ENCODE measurements around the gene MYLK. TPM values are rescaled to one million over a fixed set of nuclear protein-coding genes. Genes with fewer than 3 reads are reported as not detected.
A peak's percentile ranks its signal among the peaks of the same experiment; 100 is the strongest.

Gene MYLK
- total and polyA plus RNA-seq, 4 donors, result 17.1 to 158 (median 41.9) TPM

DNA sequence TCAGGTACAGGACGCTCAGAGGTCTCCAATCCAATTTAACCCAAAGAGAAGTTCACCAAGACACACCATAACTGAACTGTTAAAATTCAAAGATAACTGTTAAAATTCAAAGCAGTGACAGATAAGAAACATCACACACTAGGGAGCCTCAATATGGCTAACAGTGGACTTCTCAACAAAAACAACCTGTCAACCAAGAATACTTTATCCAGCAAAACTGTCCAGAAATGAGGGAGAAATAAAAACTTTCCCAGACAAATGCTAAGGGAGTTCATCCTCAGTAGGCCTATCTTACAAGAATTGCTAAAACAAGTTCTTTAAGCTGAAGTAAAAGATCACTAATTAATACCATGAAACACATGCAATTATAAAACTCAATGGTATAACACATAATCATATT lies 36.3 kb upstream of the MYLK start:
- Histone ChIP-seq H3K4me1 (ENCODE audit: control insufficient read depth in 4 of 4, insufficient read depth in 4 of 4, low read length in 3 of 4) (peaks cover 0 to 12% (median 1%) of the 10 kb centered on the region in 4 donors), H3K4me3 (ENCODE audit: low read depth in 1 of 3, low read length in 3 of 3) (no peak overlapping the region), H3K36me3 (ENCODE audit: control insufficient read depth in 4 of 4, insufficient read depth in 3 of 4, low read depth in 1 of 4, low read length in 3 of 4) (peaks cover 0 to 6% (median 4%) of the 10 kb centered on the region in 4 donors), H3K27me3 (ENCODE audit: control insufficient read depth in 4 of 4, insufficient read depth in 4 of 4, low read length in 3 of 4) (no peaks in the 10 kb centered on the region), H3K9ac (ENCODE audit: low read depth in 1 of 2, low read length in 2 of 2) (no peak overlapping the region), H3K27ac (ENCODE audit: low read depth in 1 of 2, low read length in 2 of 2) (no peak overlapping the region), H3K9me3 (ENCODE audit: control insufficient read depth in 4 of 4, low read length in 3 of 4) (peaks cover 0 to 7% (median 3%) of the 10 kb centered on the region in 4 donors)
- DNase-seq (ENCODE audit: low spot score), result no peak
- TF ChIP-seq GABPA (IDR thresholded peaks at IDR 0.05 in 1 of 2, conservative IDR thresholded peaks at IDR 0.05 in 1 of 2), result no peak
- no peak for TF ChIP-seq FOXA1 (IDR thresholded peaks at IDR 0.05)
- TF ChIP-seq SP1 (IDR thresholded peaks at IDR 0.05), result no peak
- no peak for TF ChIP-seq ATF3 (IDR thresholded peaks at IDR 0.05)
- TF ChIP-seq HNF4A (conservative IDR thresholded peaks at IDR 0.05), result no peak
- TF ChIP-seq, protein P1, sequence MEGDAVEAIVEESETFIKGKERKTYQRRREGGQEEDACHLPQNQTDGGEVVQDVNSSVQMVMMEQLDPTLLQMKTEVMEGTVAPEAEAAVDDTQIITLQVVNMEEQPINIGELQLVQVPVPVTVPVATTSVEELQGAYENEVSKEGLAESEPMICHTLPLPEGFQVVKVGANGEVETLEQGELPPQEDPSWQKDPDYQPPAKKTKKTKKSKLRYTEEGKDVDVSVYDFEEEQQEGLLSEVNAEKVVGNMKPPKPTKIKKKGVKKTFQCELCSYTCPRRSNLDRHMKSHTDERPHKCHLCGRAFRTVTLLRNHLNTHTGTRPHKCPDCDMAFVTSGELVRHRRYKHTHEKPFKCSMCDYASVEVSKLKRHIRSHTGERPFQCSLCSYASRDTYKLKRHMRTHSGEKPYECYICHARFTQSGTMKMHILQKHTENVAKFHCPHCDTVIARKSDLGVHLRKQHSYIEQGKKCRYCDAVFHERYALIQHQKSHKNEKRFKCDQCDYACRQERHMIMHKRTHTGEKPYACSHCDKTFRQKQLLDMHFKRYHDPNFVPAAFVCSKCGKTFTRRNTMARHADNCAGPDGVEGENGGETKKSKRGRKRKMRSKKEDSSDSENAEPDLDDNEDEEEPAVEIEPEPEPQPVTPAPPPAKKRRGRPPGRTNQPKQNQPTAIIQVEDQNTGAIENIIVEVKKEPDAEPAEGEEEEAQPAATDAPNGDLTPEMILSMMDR (IDR thresholded peaks at IDR 0.05; ENCODE audit: low read depth, low read length, missing input control), result no peak
- no peak for TF ChIP-seq JUND (IDR thresholded peaks at IDR 0.05)
- TF ChIP-seq HNF4G (IDR thresholded peaks at IDR 0.05), result no peak
- TF ChIP-seq FOXA2 (IDR thresholded peaks at IDR 0.05), result no peak
- TF ChIP-seq REST (IDR thresholded peaks at IDR 0.05), result no peak
- no peak for TF ChIP-seq RAD21 (IDR thresholded peaks at IDR 0.05)
- no peak for TF ChIP-seq RXRA (IDR thresholded peaks at IDR 0.05)
- TF ChIP-seq TAF1 (conservative IDR thresholded peaks at IDR 0.05), result no peak
- 98% methylated on average over 1 of the region's 1 CpG for WGBS

DNA sequence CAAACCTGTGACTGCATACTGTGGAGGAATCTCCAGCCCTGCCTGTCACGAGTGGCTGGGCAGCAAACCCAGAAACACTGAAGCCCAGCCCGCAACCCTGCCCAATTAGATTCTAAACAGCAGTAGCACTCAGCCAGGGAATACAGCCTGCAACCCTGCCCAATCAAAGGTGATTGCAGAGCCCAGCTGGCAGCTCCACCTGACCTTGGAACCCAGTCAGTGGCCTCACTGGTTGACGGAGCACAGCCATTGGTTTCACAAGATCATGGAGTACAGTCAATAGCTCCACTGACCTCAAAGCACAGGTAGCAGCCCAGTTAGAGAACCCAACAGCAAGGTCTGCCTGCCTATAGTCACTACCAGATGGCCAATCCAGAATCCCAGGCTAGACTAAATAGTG lies 35.2 kb upstream of the MYLK start:
- no peak overlapping the region for H3K9ac ChIP-seq (ENCODE audit: low read depth in 1 of 2, low read length in 2 of 2)
- DNase-seq (ENCODE audit: low spot score), result no peak
- peak; percentile 44 for TF ChIP-seq ZBTB33 (IDR thresholded peaks at IDR 0.05)
- peak; percentile 74 to 79 for TF ChIP-seq HNF4A (conservative IDR thresholded peaks at IDR 0.05)
- peak; percentile 90 for TF ChIP-seq SP1 (IDR thresholded peaks at IDR 0.05)
- TF ChIP-seq EGR1 (IDR thresholded peaks at IDR 0.05; ENCODE audit: low read depth in 2 of 2), result peak in 1 of 2 donors; percentile 15
- no peak for TF ChIP-seq REST (IDR thresholded peaks at IDR 0.05)
- TF ChIP-seq, protein P1 (IDR thresholded peaks at IDR 0.05; ENCODE audit: low read depth, low read length, missing input control), result no peak
- TF ChIP-seq FOXA2 (IDR thresholded peaks at IDR 0.05), result peak; percentile 11
- TF ChIP-seq HNF4G (IDR thresholded peaks at IDR 0.05), result no peak
- TF ChIP-seq ATF3 (IDR thresholded peaks at IDR 0.05), result no peak
- no peak for TF ChIP-seq FOXA1 (IDR thresholded peaks at IDR 0.05)
- TF ChIP-seq RXRA (IDR thresholded peaks at IDR 0.05), result peak; percentile 81 to 86
- no peak for TF ChIP-seq NR2F2 (IDR thresholded peaks at IDR 0.05)
- peak in 1 of 2 donors; percentile 42 for TF ChIP-seq RAD21 (IDR thresholded peaks at IDR 0.05)
- TF ChIP-seq YY1 (IDR thresholded peaks at IDR 0.05), result peak; percentile 81

More for the DNA sequence above, 35.2 kb upstream of the MYLK start:
- H3K36me3 ChIP-seq (ENCODE audit: control insufficient read depth in 4 of 4, insufficient read depth in 3 of 4, low read depth in 1 of 4, low read length in 3 of 4), result peaks cover 0 to 11% (median 6%) of the 10 kb centered on the region in 4 donors
- H3K27me3 ChIP-seq (ENCODE audit: control insufficient read depth in 4 of 4, insufficient read depth in 4 of 4, low read length in 3 of 4), result no peaks in the 10 kb centered on the region
- no peak overlapping the region for H3K27ac ChIP-seq (ENCODE audit: low read depth in 1 of 2, low read length in 2 of 2)
- no peak overlapping the region for H3K4me3 ChIP-seq (ENCODE audit: low read depth in 1 of 3, low read length in 3 of 3)
- H3K9me3 ChIP-seq (ENCODE audit: control insufficient read depth in 4 of 4, low read length in 3 of 4), result peaks cover 0 to 7% (median 3%) of the 10 kb centered on the region in 4 donors
- WGBS, result 49% methylated on average over 3 of the region's 3 CpGs
- H3K4me1 ChIP-seq (ENCODE audit: control insufficient read depth in 4 of 4, insufficient read depth in 4 of 4, low read length in 3 of 4), result peaks cover 0 to 12% (median 1%) of the 10 kb centered on the region in 4 donors

Measured in liver (tissue), 9 donors.